DND-41 (cell line): ENCODE results near the gene CD81.

Experiments used
- EZH2 ChIP-seq: IDR thresholded peaks from 3 replicates; pipeline ENCODE4 v1.6.1; 2012; ENCODE audit warnings: borderline replicate concordance, low read depth, mild to moderate bottlenecking, moderate library complexity, low read length, inconsistent platforms; ENCODE audit not compliant: severe bottlenecking
- TF ChIP-seq, protein P1 (sequence below): IDR thresholded peaks from 2 replicates; pipeline ENCODE4 v1.5.1; 2012; ENCODE audit warnings: borderline replicate concordance, low read length, moderate library complexity, mild to moderate bottlenecking; ENCODE audit not compliant: poor library complexity, severe bottlenecking; ENCODE audit errors: extremely low read depth

GRCh38 chr11:2359557-2359956 lies 17.6 kb upstream of the CD81 start:
- TF ChIP-seq, protein P1, sequence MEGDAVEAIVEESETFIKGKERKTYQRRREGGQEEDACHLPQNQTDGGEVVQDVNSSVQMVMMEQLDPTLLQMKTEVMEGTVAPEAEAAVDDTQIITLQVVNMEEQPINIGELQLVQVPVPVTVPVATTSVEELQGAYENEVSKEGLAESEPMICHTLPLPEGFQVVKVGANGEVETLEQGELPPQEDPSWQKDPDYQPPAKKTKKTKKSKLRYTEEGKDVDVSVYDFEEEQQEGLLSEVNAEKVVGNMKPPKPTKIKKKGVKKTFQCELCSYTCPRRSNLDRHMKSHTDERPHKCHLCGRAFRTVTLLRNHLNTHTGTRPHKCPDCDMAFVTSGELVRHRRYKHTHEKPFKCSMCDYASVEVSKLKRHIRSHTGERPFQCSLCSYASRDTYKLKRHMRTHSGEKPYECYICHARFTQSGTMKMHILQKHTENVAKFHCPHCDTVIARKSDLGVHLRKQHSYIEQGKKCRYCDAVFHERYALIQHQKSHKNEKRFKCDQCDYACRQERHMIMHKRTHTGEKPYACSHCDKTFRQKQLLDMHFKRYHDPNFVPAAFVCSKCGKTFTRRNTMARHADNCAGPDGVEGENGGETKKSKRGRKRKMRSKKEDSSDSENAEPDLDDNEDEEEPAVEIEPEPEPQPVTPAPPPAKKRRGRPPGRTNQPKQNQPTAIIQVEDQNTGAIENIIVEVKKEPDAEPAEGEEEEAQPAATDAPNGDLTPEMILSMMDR: no peak
- no peak for TF ChIP-seq EZH2
